ENCODE measurements around the gene NDUFA6.

The NDUFA6 gene

DNA sequence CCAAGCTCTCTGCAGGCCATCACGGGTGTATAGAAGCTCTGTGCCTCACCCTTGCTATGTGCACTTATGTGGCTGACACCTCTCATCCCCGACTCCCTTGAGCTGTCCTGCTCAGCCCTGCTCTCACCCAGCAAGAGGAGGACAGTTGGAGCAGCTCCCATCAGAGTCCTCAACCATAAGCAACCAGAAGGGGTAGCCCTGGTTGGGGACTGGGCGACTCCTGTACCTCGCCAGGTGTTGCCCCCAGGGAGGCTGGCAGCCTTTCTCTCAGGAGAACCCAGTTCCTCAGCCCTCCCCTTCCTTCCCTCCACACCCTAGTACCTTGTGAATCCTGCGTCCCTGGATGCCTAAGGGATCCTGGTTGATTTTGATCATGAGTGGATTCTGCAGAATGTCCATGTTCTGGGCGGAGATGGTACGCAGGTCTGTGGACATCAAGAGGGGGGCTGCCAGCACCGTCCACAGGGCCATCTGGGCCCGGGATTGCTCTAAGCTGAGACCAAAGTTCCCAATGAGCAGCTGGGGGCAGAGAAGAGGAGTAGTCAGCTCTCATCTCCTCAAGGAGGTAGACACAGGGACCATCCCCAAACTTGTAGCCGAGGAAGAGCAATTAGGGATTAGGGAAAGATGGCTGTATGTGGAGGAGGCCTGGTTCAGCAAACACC, 27.9 kb downstream of the NDUFA6 start:
- H3K9ac ChIP-seq (ENCODE audit: low read depth in 1 of 2, low read length in 2 of 2), result no peak overlapping the region
- no peak overlapping the region for H3K27ac ChIP-seq (ENCODE audit: low read depth, low read length)
- no peaks in the 10 kb centered on the region for H3K27me3 ChIP-seq (ENCODE audit: control insufficient read depth in 1 of 2, insufficient read depth in 2 of 2, low read length in 2 of 2)
- no peak overlapping the region for H3K4me3 ChIP-seq (ENCODE audit: low read depth in 1 of 2, low read length in 2 of 2)
- peaks cover 42 to 64% of the 10 kb centered on the region in 2 donors for H3K36me3 ChIP-seq (ENCODE audit: control insufficient read depth in 1 of 2, insufficient read depth in 2 of 2, low read length in 2 of 2)
- H3K9me3 ChIP-seq (ENCODE audit: control insufficient read depth in 1 of 2, low read length in 2 of 2), result no peaks in the 10 kb centered on the region
- H3K4me1 ChIP-seq (ENCODE audit: control insufficient read depth in 1 of 2, insufficient read depth in 2 of 2, low read length in 2 of 2), result peaks cover 8 to 9% of the 10 kb centered on the region in 2 donors

DNA sequence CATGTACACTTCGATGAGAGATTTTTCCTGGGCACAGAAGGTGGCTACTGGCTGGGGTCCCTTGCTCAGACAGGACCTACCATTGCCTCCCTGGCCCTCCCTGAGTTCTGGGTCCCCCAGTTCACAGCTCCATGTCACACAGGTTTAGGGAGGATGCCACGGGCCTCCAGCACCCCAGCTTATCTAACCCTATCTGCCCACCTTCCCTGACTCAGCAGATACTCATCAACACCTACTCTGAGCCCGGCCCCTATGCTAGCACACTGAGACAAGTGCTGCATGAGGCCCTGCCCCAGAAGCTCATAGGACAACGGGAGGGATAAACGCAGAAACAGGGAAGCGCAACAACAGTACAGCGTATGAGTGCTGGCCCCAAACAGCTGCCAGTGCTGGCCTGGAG, 29.5 kb downstream of the NDUFA6 start:
- Histone ChIP-seq H3K9ac (ENCODE audit: low read depth in 1 of 2, low read length in 2 of 2) (no peak overlapping the region), H3K27ac (ENCODE audit: low read depth, low read length) (no peak overlapping the region), H3K4me1 (ENCODE audit: control insufficient read depth in 1 of 2, insufficient read depth in 2 of 2, low read length in 2 of 2) (peaks cover 8 to 9% of the 10 kb centered on the region in 2 donors), H3K9me3 (ENCODE audit: control insufficient read depth in 1 of 2, low read length in 2 of 2) (peaks cover 4 to 8% of the 10 kb centered on the region in 2 donors), H3K27me3 (ENCODE audit: control insufficient read depth in 1 of 2, insufficient read depth in 2 of 2, low read length in 2 of 2) (no peaks in the 10 kb centered on the region), H3K4me3 (ENCODE audit: low read depth in 1 of 2, low read length in 2 of 2) (no peak overlapping the region), H3K36me3 (ENCODE audit: control insufficient read depth in 1 of 2, insufficient read depth in 2 of 2, low read length in 2 of 2) (peaks cover 29 to 49% of the 10 kb centered on the region in 2 donors)

DNA sequence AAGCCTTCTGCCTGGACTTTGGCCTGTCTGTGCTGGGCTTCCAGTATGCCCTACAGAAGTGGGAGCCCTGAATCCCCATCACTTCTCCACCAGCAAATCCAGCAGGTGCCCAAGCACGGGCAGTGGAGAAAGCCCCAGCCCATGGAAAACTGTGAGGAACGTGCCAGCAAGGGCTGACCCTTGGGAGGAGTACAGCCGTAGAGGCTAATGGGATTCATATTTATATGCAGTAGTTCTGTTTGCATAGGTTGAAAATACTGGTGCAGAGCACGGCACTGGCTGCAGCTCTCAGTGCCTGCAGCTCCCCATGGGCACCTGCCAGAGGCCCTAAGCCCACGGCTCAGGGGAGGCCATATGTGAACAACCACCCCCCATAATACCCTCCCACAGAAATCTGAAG, 30.1 kb downstream of the NDUFA6 start:
- H3K27me3 ChIP-seq (ENCODE audit: control insufficient read depth in 1 of 2, insufficient read depth in 2 of 2, low read length in 2 of 2), result no peaks in the 10 kb centered on the region
- no peak overlapping the region for H3K4me3 ChIP-seq (ENCODE audit: low read depth in 1 of 2, low read length in 2 of 2)
- H3K9me3 ChIP-seq (ENCODE audit: control insufficient read depth in 1 of 2, low read length in 2 of 2), result peaks cover 4 to 8% of the 10 kb centered on the region in 2 donors
- H3K27ac ChIP-seq (ENCODE audit: low read depth, low read length), result no peak overlapping the region
- H3K9ac ChIP-seq (ENCODE audit: low read depth in 1 of 2, low read length in 2 of 2), result no peak overlapping the region
- peaks cover 8 to 9% of the 10 kb centered on the region in 2 donors for H3K4me1 ChIP-seq (ENCODE audit: control insufficient read depth in 1 of 2, insufficient read depth in 2 of 2, low read length in 2 of 2)
- H3K36me3 ChIP-seq (ENCODE audit: control insufficient read depth in 1 of 2, insufficient read depth in 2 of 2, low read length in 2 of 2), result peaks cover 29 to 43% of the 10 kb centered on the region in 2 donors

DNA sequence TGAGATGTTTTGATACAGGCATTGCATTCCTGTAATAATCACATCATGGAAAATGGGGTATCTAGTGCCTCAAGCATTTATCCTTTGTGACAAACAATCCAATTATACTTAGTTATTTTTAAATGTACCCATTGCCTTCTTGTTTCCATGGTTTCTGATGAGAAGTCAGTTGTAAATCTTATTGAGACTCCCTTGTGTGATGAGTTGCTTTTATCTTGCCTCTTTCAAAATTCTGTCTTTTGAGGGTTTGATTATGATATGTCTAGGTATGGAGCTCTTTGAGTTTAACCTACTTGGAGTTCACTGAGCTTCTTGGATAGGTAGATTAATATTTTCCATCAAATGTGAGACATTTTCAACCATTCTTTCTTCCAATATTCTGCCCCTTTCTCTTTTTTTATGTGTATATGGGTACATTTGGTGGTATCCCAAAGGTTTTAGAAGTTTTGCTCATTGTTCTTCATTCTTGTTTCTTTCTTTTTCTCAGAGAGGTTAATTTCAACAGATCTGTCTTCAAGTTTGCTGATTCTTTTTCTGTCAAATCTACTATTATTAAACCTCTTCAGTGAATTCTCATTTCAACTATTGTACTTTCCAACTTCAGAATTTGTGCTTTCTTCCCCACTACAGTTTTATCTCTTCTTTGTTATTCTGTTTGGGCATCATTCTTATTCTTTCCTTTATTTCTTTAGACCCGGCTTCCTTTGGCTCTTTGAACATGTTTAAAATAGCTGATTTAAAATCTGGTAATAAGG, 33.6 kb downstream of the NDUFA6 start:
- Histone ChIP-seq H3K27ac (ENCODE audit: low read depth, low read length) (no peak overlapping the region), H3K9me3 (ENCODE audit: control insufficient read depth in 1 of 2, low read length in 2 of 2) (peaks cover 4 to 8% of the 10 kb centered on the region in 2 donors), H3K4me1 (ENCODE audit: control insufficient read depth in 1 of 2, insufficient read depth in 2 of 2, low read length in 2 of 2) (no peaks in the 10 kb centered on the region), H3K9ac (ENCODE audit: low read depth in 1 of 2, low read length in 2 of 2) (no peak overlapping the region), H3K27me3 (ENCODE audit: control insufficient read depth in 1 of 2, insufficient read depth in 2 of 2, low read length in 2 of 2) (no peaks in the 10 kb centered on the region), H3K36me3 (ENCODE audit: control insufficient read depth in 1 of 2, insufficient read depth in 2 of 2, low read length in 2 of 2) (peaks cover 25 to 28% of the 10 kb centered on the region in 2 donors), H3K4me3 (ENCODE audit: low read depth in 1 of 2, low read length in 2 of 2) (no peak overlapping the region)

DNA sequence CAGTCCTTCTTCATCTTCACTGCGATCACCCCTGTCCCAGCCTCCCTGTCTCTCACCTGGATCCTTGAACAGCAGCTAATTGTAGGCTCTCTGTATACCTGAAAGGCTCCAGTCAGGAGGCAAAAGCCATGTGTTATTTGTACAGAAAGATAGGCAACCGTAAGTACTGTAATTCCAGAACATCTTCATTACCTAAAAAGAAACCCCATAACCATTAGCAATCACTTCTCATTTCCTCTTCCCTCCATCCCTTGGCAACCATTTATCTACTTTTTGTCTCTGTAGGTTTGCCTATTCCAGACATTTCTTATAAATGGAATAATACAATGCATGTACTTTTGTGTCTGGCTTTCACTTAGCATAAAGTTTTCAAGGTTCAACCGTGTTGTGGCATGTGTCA, 37.8 kb downstream of the NDUFA6 start:
- no peaks in the 10 kb centered on the region for H3K4me1 ChIP-seq (ENCODE audit: control insufficient read depth in 1 of 2, insufficient read depth in 2 of 2, low read length in 2 of 2)
- H3K27ac ChIP-seq (ENCODE audit: low read depth, low read length), result no peak overlapping the region
- H3K36me3 ChIP-seq (ENCODE audit: control insufficient read depth in 1 of 2, insufficient read depth in 2 of 2, low read length in 2 of 2), result no peaks in the 10 kb centered on the region
- H3K27me3 ChIP-seq (ENCODE audit: control insufficient read depth in 1 of 2, insufficient read depth in 2 of 2, low read length in 2 of 2), result no peaks in the 10 kb centered on the region
- H3K9me3 ChIP-seq (ENCODE audit: control insufficient read depth in 1 of 2, low read length in 2 of 2), result peaks cover 4 to 8% of the 10 kb centered on the region in 2 donors
- no peak overlapping the region for H3K9ac ChIP-seq (ENCODE audit: low read depth in 1 of 2, low read length in 2 of 2)
- no peak overlapping the region for H3K4me3 ChIP-seq (ENCODE audit: low read depth in 1 of 2, low read length in 2 of 2)

DNA sequence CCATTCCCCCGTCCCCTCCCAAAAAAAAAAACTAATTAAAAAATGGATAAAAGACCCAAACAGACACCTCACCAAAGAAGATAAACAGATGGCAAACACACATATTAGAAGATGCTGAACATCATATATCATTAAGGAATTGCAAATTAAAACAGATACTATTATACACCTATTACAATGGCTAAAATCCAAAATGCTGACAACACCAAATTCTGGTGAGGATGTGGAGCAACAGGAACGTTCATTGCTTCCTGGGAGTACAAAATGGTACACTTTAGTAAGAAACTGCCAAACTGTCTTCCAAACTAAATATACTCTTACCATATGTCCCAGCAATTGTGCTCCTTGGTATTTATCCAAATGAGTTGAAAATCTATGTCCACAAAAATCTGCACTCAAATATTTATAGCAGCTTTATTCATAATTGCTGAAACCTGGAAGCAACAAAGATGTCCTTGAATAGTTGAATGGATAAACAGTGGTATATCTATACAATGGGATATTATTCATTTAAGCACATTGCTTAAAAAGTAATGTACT, 39.9 kb downstream of the NDUFA6 start:
- Histone ChIP-seq H3K9me3 (ENCODE audit: control insufficient read depth in 1 of 2, low read length in 2 of 2) (no peaks in the 10 kb centered on the region), H3K4me1 (ENCODE audit: control insufficient read depth in 1 of 2, insufficient read depth in 2 of 2, low read length in 2 of 2) (no peaks in the 10 kb centered on the region), H3K27me3 (ENCODE audit: control insufficient read depth in 1 of 2, insufficient read depth in 2 of 2, low read length in 2 of 2) (no peaks in the 10 kb centered on the region), H3K27ac (ENCODE audit: low read depth, low read length) (no peak overlapping the region), H3K36me3 (ENCODE audit: control insufficient read depth in 1 of 2, insufficient read depth in 2 of 2, low read length in 2 of 2) (no peaks in the 10 kb centered on the region), H3K4me3 (ENCODE audit: low read depth in 1 of 2, low read length in 2 of 2) (no peak overlapping the region), H3K9ac (ENCODE audit: low read depth in 1 of 2, low read length in 2 of 2) (no peak overlapping the region)

DNA sequence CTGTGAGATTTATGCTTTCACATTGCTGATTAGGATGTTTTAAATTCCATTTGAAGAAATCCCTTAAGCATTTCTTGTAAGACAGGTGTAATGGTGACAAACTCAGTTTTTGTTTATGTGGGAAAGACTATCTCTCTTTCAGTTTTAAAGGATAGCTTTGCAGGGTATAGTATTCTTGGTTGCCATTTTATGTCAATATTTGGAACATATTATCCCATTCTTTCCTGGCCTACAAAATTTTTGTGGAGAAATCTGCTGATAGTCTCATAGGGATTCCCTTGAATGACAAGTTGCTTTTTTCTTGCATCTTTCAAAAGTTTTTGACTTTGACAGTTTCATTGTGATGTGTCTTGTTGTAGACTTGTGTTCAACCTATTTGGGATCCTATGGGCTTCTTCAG, 48.8 kb downstream of the NDUFA6 start:
- no peaks in the 10 kb centered on the region for H3K4me1 ChIP-seq (ENCODE audit: control insufficient read depth in 1 of 2, insufficient read depth in 2 of 2, low read length in 2 of 2)
- H3K9ac ChIP-seq (ENCODE audit: low read depth in 1 of 2, low read length in 2 of 2), result no peak overlapping the region
- H3K27ac ChIP-seq (ENCODE audit: low read depth, low read length), result no peak overlapping the region
- H3K9me3 ChIP-seq (ENCODE audit: control insufficient read depth in 1 of 2, low read length in 2 of 2), result peaks cover 8 to 9% of the 10 kb centered on the region in 2 donors
- no peaks in the 10 kb centered on the region for H3K27me3 ChIP-seq (ENCODE audit: control insufficient read depth in 1 of 2, insufficient read depth in 2 of 2, low read length in 2 of 2)
- no peak overlapping the region for H3K4me3 ChIP-seq (ENCODE audit: low read depth in 1 of 2, low read length in 2 of 2)
- H3K36me3 ChIP-seq (ENCODE audit: control insufficient read depth in 1 of 2, insufficient read depth in 2 of 2, low read length in 2 of 2), result no peaks in the 10 kb centered on the region

DNA sequence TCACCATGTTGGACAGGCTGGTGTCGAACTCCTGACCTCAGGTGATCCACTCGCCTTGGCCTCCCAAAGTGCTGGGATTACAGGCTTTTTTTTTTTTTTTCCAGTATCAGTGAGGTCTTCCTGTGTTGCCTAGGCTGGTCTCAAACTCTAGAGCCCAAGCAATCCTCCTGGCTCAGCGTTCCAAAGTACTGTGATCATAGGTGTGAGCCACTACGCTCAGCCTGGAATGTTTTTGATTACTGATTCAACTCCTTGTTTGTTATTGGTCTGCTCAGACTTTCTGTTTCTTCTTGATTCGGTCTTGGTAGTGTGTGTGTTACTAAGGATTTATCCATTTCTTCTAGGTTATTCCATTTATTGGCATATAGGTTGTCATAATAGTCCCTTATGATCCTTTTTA, 51.3 kb downstream of the NDUFA6 start:
- Histone ChIP-seq H3K4me1 (ENCODE audit: control insufficient read depth in 1 of 2, insufficient read depth in 2 of 2, low read length in 2 of 2) (no peaks in the 10 kb centered on the region), H3K36me3 (ENCODE audit: control insufficient read depth in 1 of 2, insufficient read depth in 2 of 2, low read length in 2 of 2) (no peaks in the 10 kb centered on the region), H3K27me3 (ENCODE audit: control insufficient read depth in 1 of 2, insufficient read depth in 2 of 2, low read length in 2 of 2) (no peaks in the 10 kb centered on the region), H3K9ac (ENCODE audit: low read depth in 1 of 2, low read length in 2 of 2) (no peak overlapping the region), H3K4me3 (ENCODE audit: low read depth in 1 of 2, low read length in 2 of 2) (no peak overlapping the region), H3K27ac (ENCODE audit: low read depth, low read length) (no peak overlapping the region), H3K9me3 (ENCODE audit: control insufficient read depth in 1 of 2, low read length in 2 of 2) (peaks cover 8 to 9% of the 10 kb centered on the region in 2 donors)

Data from duodenal mucosa (tissue), 2 donors.